ENCODE measurements around the gene MS4A3. TPM values are rescaled to one million over a fixed set of nuclear protein-coding genes. Genes with fewer than 3 reads are reported as not detected.
"Not testable (repeated sequence)": the region's sequence is repeated elsewhere in the genome, so short reads cannot be mapped to it uniquely, and the experiment has no call there.

Gene MS4A3
- total RNA-seq, 1 experiment from 2014 or later, result not detected

- H3K4me2 ChIP-seq (ENCODE audit: low read depth, low read length, poor library complexity, severe bottlenecking), result no peak overlapping the region
Measured at GRCh38 chr11:60098508-60098907, 42.0 kb downstream of the MS4A3 start.

GRCh38 chr11:60100516-60100915 lies 44.1 kb downstream of the MS4A3 start:
- Histone ChIP-seq H3K4me1 (ENCODE audit: low read length) (no peaks in the 10 kb centered on the region), H3K9ac (ENCODE audit: low read length) (no peak overlapping the region), H3K4me3 (ENCODE audit: low read length) (no peak overlapping the region), H3K36me3 (ENCODE audit: insufficient read depth, low read length) (no peaks in the 10 kb centered on the region), H2AFZ (ENCODE audit: low read length) (no peak overlapping the region), H3K9me2 (replicated peaks; ENCODE audit: insufficient read depth, low read length) (no peaks in the 10 kb centered on the region), H3K27ac (ENCODE audit: low read length) (no peak overlapping the region), H3K27me3 (ENCODE audit: low read length) (no peaks in the 10 kb centered on the region), H3K4me2 (ENCODE audit: low read depth, low read length, poor library complexity, severe bottlenecking) (no peak overlapping the region), H4K20me1 (ENCODE audit: insufficient read depth, low read depth, low read length) (no peaks in the 10 kb centered on the region), H3K9me3 (ENCODE audit: low read length) (no peaks in the 10 kb centered on the region), H3K79me2 (ENCODE audit: low read length) (no peaks in the 10 kb centered on the region)
- DNase-seq, result no peak

More at GRCh38 chr11:60098508-60098907, 42.0 kb downstream of the MS4A3 start:
- Histone ChIP-seq H3K4me1 (ENCODE audit: low read length) (no peaks in the 10 kb centered on the region), H3K27ac (ENCODE audit: low read length) (no peak overlapping the region), H3K36me3 (ENCODE audit: insufficient read depth, low read length) (no peaks in the 10 kb centered on the region), H3K27me3 (ENCODE audit: low read length) (no peaks in the 10 kb centered on the region), H4K20me1 (ENCODE audit: insufficient read depth, low read depth, low read length) (no peaks in the 10 kb centered on the region), H3K79me2 (ENCODE audit: low read length) (no peaks in the 10 kb centered on the region), H3K9me3 (ENCODE audit: low read length) (no peaks in the 10 kb centered on the region), H3K9ac (ENCODE audit: low read length) (no peak overlapping the region), H2AFZ (ENCODE audit: low read length) (no peak overlapping the region), H3K4me3 (ENCODE audit: low read length) (no peak overlapping the region), H3K9me2 (replicated peaks; ENCODE audit: insufficient read depth, low read length) (no peaks in the 10 kb centered on the region)
- DNase-seq, result no peak

- H3K79me2 ChIP-seq (ENCODE audit: low read length); H3K9me2 ChIP-seq (replicated peaks; ENCODE audit: insufficient read depth, low read length); H3K27ac ChIP-seq (ENCODE audit: low read length); H2AFZ ChIP-seq (ENCODE audit: low read length); H4K20me1 ChIP-seq (ENCODE audit: insufficient read depth, low read depth, low read length); H3K27me3 ChIP-seq (ENCODE audit: low read length); H3K4me1 ChIP-seq (ENCODE audit: low read length); H3K4me2 ChIP-seq (ENCODE audit: low read depth, low read length, poor library complexity, severe bottlenecking); H3K9ac ChIP-seq (ENCODE audit: low read length); DNase-seq; H3K9me3 ChIP-seq (ENCODE audit: low read length); H3K4me3 ChIP-seq (ENCODE audit: low read length); H3K36me3 ChIP-seq (ENCODE audit: insufficient read depth, low read length): not testable (repeated sequence)
Measured at GRCh38 chr11:60101368-60101767, 44.9 kb downstream of the MS4A3 start.

GRCh38 chr11:60104471-60105115 lies 48.1 kb downstream of the MS4A3 start:
- not testable (repeated sequence) for H3K9ac ChIP-seq (ENCODE audit: low read length); H3K27ac ChIP-seq (ENCODE audit: low read length); H3K4me1 ChIP-seq (ENCODE audit: low read length); H4K20me1 ChIP-seq (ENCODE audit: insufficient read depth, low read depth, low read length); H3K4me3 ChIP-seq (ENCODE audit: low read length); H3K79me2 ChIP-seq (ENCODE audit: low read length); H3K9me2 ChIP-seq (replicated peaks; ENCODE audit: insufficient read depth, low read length); H3K4me2 ChIP-seq (ENCODE audit: low read depth, low read length, poor library complexity, severe bottlenecking); H3K36me3 ChIP-seq (ENCODE audit: insufficient read depth, low read length); H2AFZ ChIP-seq (ENCODE audit: low read length); H3K9me3 ChIP-seq (ENCODE audit: low read length); H3K27me3 ChIP-seq (ENCODE audit: low read length); DNase-seq

- H3K9me2 ChIP-seq (replicated peaks; ENCODE audit: insufficient read depth, low read length); H3K27me3 ChIP-seq (ENCODE audit: low read length); H3K4me2 ChIP-seq (ENCODE audit: low read depth, low read length, poor library complexity, severe bottlenecking); H3K9me3 ChIP-seq (ENCODE audit: low read length); H3K9ac ChIP-seq (ENCODE audit: low read length); H3K4me1 ChIP-seq (ENCODE audit: low read length); H3K79me2 ChIP-seq (ENCODE audit: low read length); H3K4me3 ChIP-seq (ENCODE audit: low read length); DNase-seq; H3K36me3 ChIP-seq (ENCODE audit: insufficient read depth, low read length); H4K20me1 ChIP-seq (ENCODE audit: insufficient read depth, low read depth, low read length); H3K27ac ChIP-seq (ENCODE audit: low read length); H2AFZ ChIP-seq (ENCODE audit: low read length): not testable (repeated sequence)
Measured at GRCh38 chr11:60108631-60109030, 52.2 kb downstream of the MS4A3 start.

- DNase-seq, result no peak
- no peak overlapping the region for H2AFZ ChIP-seq (ENCODE audit: low read length)
Measured at GRCh38 chr11:60111793-60112192, 55.3 kb downstream of the MS4A3 start.

GRCh38 chr11:60116996-60117790 lies 60.7 kb downstream of the MS4A3 start:
- no peaks in the 10 kb centered on the region; the same call in 1 of the 2 replicates for H3K4me1 ChIP-seq (ENCODE audit: low read length)
- H3K27me3 ChIP-seq (ENCODE audit: low read length), result no peaks in the 10 kb centered on the region
- no peak overlapping the region for H3K27ac ChIP-seq (ENCODE audit: low read length)
- H4K20me1 ChIP-seq (ENCODE audit: insufficient read depth, low read depth, low read length), result no peaks in the 10 kb centered on the region
- H3K9me3 ChIP-seq (ENCODE audit: low read length), result no peaks in the 10 kb centered on the region
- H3K4me3 ChIP-seq (ENCODE audit: low read length), result no peak overlapping the region
- no peak for DNase-seq
- H3K79me2 ChIP-seq (ENCODE audit: low read length), result no peaks in the 10 kb centered on the region
- H3K9ac ChIP-seq (ENCODE audit: low read length), result no peak overlapping the region
- H3K4me2 ChIP-seq (ENCODE audit: low read depth, low read length, poor library complexity, severe bottlenecking), result no peak overlapping the region
- H3K9me2 ChIP-seq (replicated peaks; ENCODE audit: insufficient read depth, low read length), result no peaks in the 10 kb centered on the region
- H3K36me3 ChIP-seq (ENCODE audit: insufficient read depth, low read length), result no peaks in the 10 kb centered on the region
- no peak overlapping the region for H2AFZ ChIP-seq (ENCODE audit: low read length)

More at GRCh38 chr11:60111793-60112192, 55.3 kb downstream of the MS4A3 start:
- H3K4me1 ChIP-seq (ENCODE audit: low read length), result no peaks in the 10 kb centered on the region
- no peak overlapping the region for H3K9ac ChIP-seq (ENCODE audit: low read length)
- H3K79me2 ChIP-seq (ENCODE audit: low read length), result no peaks in the 10 kb centered on the region
- no peak overlapping the region for H3K4me3 ChIP-seq (ENCODE audit: low read length)
- no peaks in the 10 kb centered on the region for H3K9me3 ChIP-seq (ENCODE audit: low read length)
- H4K20me1 ChIP-seq (ENCODE audit: insufficient read depth, low read depth, low read length), result no peaks in the 10 kb centered on the region
- H3K27me3 ChIP-seq (ENCODE audit: low read length), result no peaks in the 10 kb centered on the region
- H3K27ac ChIP-seq (ENCODE audit: low read length), result no peak overlapping the region
- no peaks in the 10 kb centered on the region for H3K9me2 ChIP-seq (replicated peaks; ENCODE audit: insufficient read depth, low read length)
- H3K36me3 ChIP-seq (ENCODE audit: insufficient read depth, low read length), result no peaks in the 10 kb centered on the region
- no peak overlapping the region for H3K4me2 ChIP-seq (ENCODE audit: low read depth, low read length, poor library complexity, severe bottlenecking)

GRCh38 chr11:60118338-60118737 lies 61.9 kb downstream of the MS4A3 start:
- H3K79me2 ChIP-seq (ENCODE audit: low read length), result no peaks in the 10 kb centered on the region
- H2AFZ ChIP-seq (ENCODE audit: low read length), result no peak overlapping the region
- DNase-seq, result no peak
- H3K27me3 ChIP-seq (ENCODE audit: low read length), result no peaks in the 10 kb centered on the region
- no peaks in the 10 kb centered on the region for H3K9me3 ChIP-seq (ENCODE audit: low read length)
- no peak overlapping the region for H3K9ac ChIP-seq (ENCODE audit: low read length)
- H3K4me3 ChIP-seq (ENCODE audit: low read length), result no peak overlapping the region
- H3K4me2 ChIP-seq (ENCODE audit: low read depth, low read length, poor library complexity, severe bottlenecking), result no peak overlapping the region
- no peaks in the 10 kb centered on the region for H4K20me1 ChIP-seq (ENCODE audit: insufficient read depth, low read depth, low read length)
- no peaks in the 10 kb centered on the region for H3K36me3 ChIP-seq (ENCODE audit: insufficient read depth, low read length)
- H3K9me2 ChIP-seq (replicated peaks; ENCODE audit: insufficient read depth, low read length), result no peaks in the 10 kb centered on the region
- no peak overlapping the region for H3K27ac ChIP-seq (ENCODE audit: low read length)
- H3K4me1 ChIP-seq (ENCODE audit: low read length), result no peaks in the 10 kb centered on the region; the same call in 1 of the 2 replicates

All from Karpas-422 (cell line).